Mesenchymal stem cell (in vitro differentiated cells and primary cell): Measurements from ENCODE around the gene PTGES2.

Experiments
- DNase-seq: peaks from one replicate; pipeline ENCODE4 v3.0.0-alpha.2; 2013
- H2AFZ ChIP-seq: one replicate; pipeline ENCODE4 v1.6.1; 2013; ENCODE audit warnings: low read depth, mild to moderate bottlenecking, control low read depth, inconsistent platforms, low read length, moderate library complexity
- H2AK5ac ChIP-seq: 2 replicates; pipeline ENCODE4 v1.6.1; 2013; ENCODE audit warnings: low read length, moderate library complexity, mild to moderate bottlenecking, inconsistent platforms; ENCODE audit not compliant: severe bottlenecking
- H2BK120ac ChIP-seq: one replicate; pipeline ENCODE4 v1.6.1; 2013; ENCODE audit warnings: low read depth, mild to moderate bottlenecking, inconsistent platforms, low read length, moderate library complexity
- H2BK12ac ChIP-seq, 2 experiments: one replicate each; pipeline ENCODE4 v1.6.1; 2013; ENCODE audit warnings: inconsistent platforms in 2 of 2, low read length in 2 of 2, mild to moderate bottlenecking in 2 of 2, moderate library complexity in 2 of 2, control low read depth in 1 of 2
- H2BK15ac ChIP-seq: one replicate; pipeline ENCODE4 v1.6.1; 2013; ENCODE audit warnings: mild to moderate bottlenecking, low read depth, inconsistent platforms; ENCODE audit not compliant: poor library complexity, severe bottlenecking
- H2BK5ac ChIP-seq: 2 replicates; pipeline ENCODE4 v1.6.1; 2013; ENCODE audit warnings: low read depth, mild to moderate bottlenecking, low read length, control low read depth, inconsistent platforms; ENCODE audit not compliant: poor library complexity, severe bottlenecking
- H3K14ac ChIP-seq, 2 experiments: one replicate each; pipeline ENCODE4 v1.6.1; 2013; ENCODE audit warnings: inconsistent platforms in 2 of 2, low read length in 2 of 2, control low read depth in 1 of 2, mild to moderate bottlenecking in 1 of 2, moderate library complexity in 1 of 2
- H3K18ac ChIP-seq, 2 experiments: one replicate each; pipeline ENCODE4 v1.6.1; 2013; ENCODE audit warnings: inconsistent platforms in 2 of 2, low read length in 2 of 2, control low read depth in 1 of 2, low read depth in 1 of 2, mild to moderate bottlenecking in 1 of 2
- H3K23ac ChIP-seq, 2 experiments: one replicate each; pipeline ENCODE4 v1.6.1; 2013; ENCODE audit warnings: inconsistent platforms in 2 of 2, low read length in 2 of 2, mild to moderate bottlenecking in 2 of 2, moderate library complexity in 2 of 2, control low read depth in 1 of 2
- H3K27ac ChIP-seq: 2 replicates; pipeline ENCODE4 v1.5.1; 2013; ENCODE audit warnings: mild to moderate bottlenecking, moderate library complexity, low read length, control low read depth, inconsistent platforms; ENCODE audit not compliant: poor library complexity, severe bottlenecking
- H3K27me3 ChIP-seq, 2 experiments: 2 replicates each; pipeline versions ENCODE4 v1.6.1 to v1.7.0; 2013; ENCODE audit warnings: low read length in 2 of 2, mild to moderate bottlenecking in 2 of 2, moderate library complexity in 2 of 2, control low read depth in 1 of 2, inconsistent platforms in 1 of 2; ENCODE audit not compliant: control insufficient read depth in 1 of 2, insufficient read depth in 1 of 2
- H3K36me3 ChIP-seq, 2 experiments: 2 replicates each; pipeline versions ENCODE4 v1.6.1 to v1.7.0; 2013; ENCODE audit warnings: low read length in 2 of 2, control low read depth in 1 of 2, inconsistent platforms in 1 of 2, low read depth in 1 of 2, mild to moderate bottlenecking in 1 of 2; ENCODE audit not compliant: insufficient read depth in 2 of 2, control insufficient read depth in 1 of 2
- H3K4ac ChIP-seq, 2 experiments: one replicate each; pipeline ENCODE4 v1.6.1; 2013; ENCODE audit warnings: inconsistent platforms in 2 of 2, low read length in 2 of 2, mild to moderate bottlenecking in 2 of 2, moderate library complexity in 2 of 2, control low read depth in 1 of 2, low read depth in 1 of 2
- H3K4me1 ChIP-seq: 2 replicates; pipeline ENCODE4 v1.6.1; 2013; ENCODE audit warnings: low read depth, low read length, control low read depth; ENCODE audit not compliant: control insufficient read depth, insufficient read depth
- H3K4me2 ChIP-seq: 2 replicates; pipeline ENCODE4 v1.6.1; 2013; ENCODE audit warnings: low read length, mild to moderate bottlenecking, inconsistent platforms; ENCODE audit not compliant: poor library complexity, severe bottlenecking
- H3K4me3 ChIP-seq, 2 experiments: 2 replicates each; pipeline versions ENCODE4 v1.5.1 to v1.7.0; 2013; ENCODE audit warnings: low read length in 2 of 2, mild to moderate bottlenecking in 2 of 2, control low read depth in 1 of 2, low read depth in 1 of 2; ENCODE audit not compliant: insufficient read depth in 1 of 2
- H3K79me1 ChIP-seq: replicated peaks from 2 replicates; pipeline ENCODE4 v1.6.1; 2013; ENCODE audit warnings: mild to moderate bottlenecking, control low read depth, low read length, inconsistent platforms; ENCODE audit not compliant: poor library complexity, severe bottlenecking
- H3K9ac ChIP-seq: 2 replicates; pipeline ENCODE4 v1.7.0; 2013; ENCODE audit warnings: mild to moderate bottlenecking, low read length, moderate library complexity
- H3K9me3 ChIP-seq: 2 replicates; pipeline ENCODE4 v1.7.0; 2013; ENCODE audit warnings: mild to moderate bottlenecking, low read length; ENCODE audit not compliant: control insufficient read depth
- H4K8ac ChIP-seq: one replicate; pipeline ENCODE4 v1.6.1; 2013; ENCODE audit warnings: inconsistent platforms, mild to moderate bottlenecking, low read length, moderate library complexity
- H4K91ac ChIP-seq: one replicate; pipeline ENCODE4 v1.6.1; 2013; ENCODE audit warnings: mild to moderate bottlenecking, low read length, inconsistent platforms
- WGBS: methylation state at CpG from one replicate; pipeline ENCODE4 v1.1.7; 2013; ENCODE audit warnings: mixed read lengths; 5-methylcytosine and 5-hydroxymethylcytosine counted together

PTGES2 gene

GRCh38 chr9:128162215-128163026, 34.9 kb upstream of the PTGES2 start:
- Histone ChIP-seq H3K27ac (no peak overlapping the region), H3K36me3 (peaks cover 49 to 56% of the 10 kb centered on the region in 2 experiments), H2BK12ac (no peak overlapping the region), H4K91ac (no peak overlapping the region), H3K4me1 (peaks cover 15% of the 10 kb centered on the region), H3K79me1 (peaks cover 25% of the 10 kb centered on the region), H3K14ac (no peak overlapping the region), H3K4me3 (no peak overlapping the region), H2AFZ (no peak overlapping the region), H3K23ac (no peak overlapping the region), H2AK5ac (no peak overlapping the region), H2BK120ac (no peak overlapping the region), H4K8ac (no peak overlapping the region), H3K27me3 (no peaks in the 10 kb centered on the region), H3K4ac (no peak overlapping the region), H3K4me2 (no peak overlapping the region), H2BK15ac (no peak overlapping the region), H2BK5ac (no peak overlapping the region), H3K18ac (no peak overlapping the region), H3K9ac (no peak overlapping the region), H3K9me3 (no peaks in the 10 kb centered on the region)
- no peak for DNase-seq
- WGBS = 94% methylated on average over 10 of the region's 10 CpGs

- H3K4me2 ChIP-seq = peak overlapping the region; percentile 16
- H2AFZ ChIP-seq = no peak overlapping the region
- no peak overlapping the region for H2BK12ac ChIP-seq
- H3K4me1 ChIP-seq = peaks cover 15% of the 10 kb centered on the region
- H2BK5ac ChIP-seq = no peak overlapping the region
- H4K8ac ChIP-seq = no peak overlapping the region
- H3K4ac ChIP-seq = no peak overlapping the region
- no peaks in the 10 kb centered on the region for H3K9me3 ChIP-seq
- H2AK5ac ChIP-seq = no peak overlapping the region
- WGBS = 95% methylated on average over 12 of the region's 13 CpGs
- peak overlapping the region in 1 of 2 experiments; percentile 48 for H3K23ac ChIP-seq
- no peak overlapping the region for H4K91ac ChIP-seq
- H2BK15ac ChIP-seq = no peak overlapping the region
- H3K36me3 ChIP-seq = peaks cover 39 to 45% of the 10 kb centered on the region in 2 experiments
- peak overlapping the region; percentile 86 for H3K9ac ChIP-seq
- no peaks in the 10 kb centered on the region for H3K27me3 ChIP-seq
- H3K27ac ChIP-seq = no peak overlapping the region
- DNase-seq = peak; percentile 13
- H3K18ac ChIP-seq = no peak overlapping the region
- H2BK120ac ChIP-seq = no peak overlapping the region
- H3K4me3 ChIP-seq = peak overlapping the region in 1 of 2 experiments; percentile 93
- no peak overlapping the region for H3K14ac ChIP-seq
- H3K79me1 ChIP-seq = peaks cover 16% of the 10 kb centered on the region
Observed at GRCh38 chr9:128161215-128161902, 33.8 kb upstream of the PTGES2 start.

GRCh38 chr9:128160603-128160987, 33.1 kb upstream of the PTGES2 start:
- Histone ChIP-seq H3K23ac (peak overlapping the region in 1 of 2 experiments; percentile 78), H4K91ac (peak overlapping the region; percentile 52), H2BK12ac (peak overlapping the region in 1 of 2 experiments; percentile 85)

More at GRCh38 chr9:128160603-128160987, 33.1 kb upstream of the PTGES2 start:
- Histone ChIP-seq H3K4me3 (peak overlapping the region; percentile 84 to 93), H4K8ac (peak overlapping the region; percentile 19), H2AFZ (peak overlapping the region; percentile 79), H3K36me3 (peaks cover 32 to 38% of the 10 kb centered on the region in 2 experiments), H3K9me3 (no peaks in the 10 kb centered on the region), H2BK120ac (no peak overlapping the region), H3K4me1 (peaks cover 15% of the 10 kb centered on the region), H3K14ac (peak overlapping the region in 1 of 2 experiments; percentile 92), H3K18ac (peak overlapping the region in 1 of 2 experiments; percentile 54), H3K27me3 (no peaks in the 10 kb centered on the region), H2AK5ac (no peak overlapping the region), H2BK5ac (no peak overlapping the region), H3K27ac (no peak overlapping the region), H3K4me2 (peak overlapping the region; percentile 94), H3K79me1 (peaks cover 15% of the 10 kb centered on the region), H3K4ac (peak overlapping the region; percentile 60 to 73), H2BK15ac (no peak overlapping the region), H3K9ac (peak overlapping the region; percentile 86)
- 2% methylated on average over 18 of the region's 23 CpGs for WGBS
- peak; percentile 24 for DNase-seq
